KMS-11 (cell line): Measurements from ENCODE around the gene SPEF2.

ENCODE experiments used
- H2AFZ ChIP-seq: fragments of 200-600 bp; sonication (generic); 2 replicates; pipeline ENCODE4 v1.6.1; 2016; ENCODE audit warnings: antibody characterized with exemption, mixed run types, low read depth
- H3K27ac ChIP-seq: fragments of 200-600 bp; sonication (generic); 2 replicates; pipeline ENCODE4 v1.6.1; 2016; ENCODE audit warnings: mild to moderate bottlenecking, mixed run types
- H3K27me3 ChIP-seq: fragments of 200-600 bp; sonication (generic); 2 replicates; pipeline ENCODE4 v1.6.1; 2017; ENCODE audit warnings: mild to moderate bottlenecking, low read depth, mixed run types, moderate library complexity; ENCODE audit not compliant: insufficient read depth
- H3K36me3 ChIP-seq: fragments of 200-600 bp; sonication (generic); 2 replicates; pipeline ENCODE4 v1.6.1; 2017; ENCODE audit warnings: mild to moderate bottlenecking, mixed run types; ENCODE audit not compliant: insufficient read depth
- H3K4me1 ChIP-seq: fragments of 200-600 bp; sonication (generic); 2 replicates; pipeline ENCODE4 v1.6.1; 2016; ENCODE audit warnings: mild to moderate bottlenecking, low read depth, mixed run types; ENCODE audit not compliant: poor library complexity, severe bottlenecking
- H3K4me2 ChIP-seq: fragments of 200-600 bp; sonication (generic); 2 replicates; pipeline ENCODE4 v1.7.0; 2016; ENCODE audit warnings: mild to moderate bottlenecking, mixed run types
- H3K4me3 ChIP-seq: fragments of 200-600 bp; sonication (generic); IDR thresholded peaks from 2 replicates; pipeline ENCODE4 v1.6.1; 2017; ENCODE audit warnings: low read depth, low read length, mixed read lengths; ENCODE audit not compliant: insufficient read depth
- H3K79me2 ChIP-seq: fragments of 200-600 bp; sonication (generic); 2 replicates; pipeline ENCODE4 v1.6.1; 2016; ENCODE audit warnings: low read depth, mixed run types; ENCODE audit not compliant: insufficient read depth
- H3K9ac ChIP-seq: fragments of 200-600 bp; sonication (generic); 2 replicates; pipeline ENCODE4 v1.6.1; 2016; ENCODE audit warnings: mild to moderate bottlenecking, mixed run types
- H4K20me1 ChIP-seq: fragments of 200-600 bp; sonication (generic); 2 replicates; pipeline ENCODE4 v1.6.1; 2016; ENCODE audit warnings: mild to moderate bottlenecking, mixed run types; ENCODE audit not compliant: insufficient read depth
- CTCF ChIP-seq: fragments of 200-600 bp; sonication (generic); conservative IDR thresholded peaks from 2 replicates; pipeline ENCODE4 v1.6.1; 2017; ENCODE audit warnings: low read depth, mild to moderate bottlenecking, antibody characterized with exemption, low read length, moderate library complexity, mixed read lengths

The SPEF2 gene

GRCh38 chr5:35743644-35744043 lies 126.0 kb downstream of the SPEF2 start:
- no peak overlapping the region for H3K4me2 ChIP-seq
- no peaks in the 10 kb centered on the region for H3K4me1 ChIP-seq
- no peak overlapping the region for H3K27ac ChIP-seq
- H3K36me3 ChIP-seq, result no peaks in the 10 kb centered on the region
- H3K4me3 ChIP-seq, result no peak overlapping the region
- no peaks in the 10 kb centered on the region for H3K27me3 ChIP-seq
- TF ChIP-seq CTCF, result no peak
- H4K20me1 ChIP-seq, result no peaks in the 10 kb centered on the region
- no peak overlapping the region for H3K9ac ChIP-seq
- no peaks in the 10 kb centered on the region for H3K79me2 ChIP-seq
- H2AFZ ChIP-seq, result no peak overlapping the region

- Histone ChIP-seq H3K79me2 (no peaks in the 10 kb centered on the region), H2AFZ (no peak overlapping the region), H3K27ac (no peak overlapping the region), H3K4me3 (no peak overlapping the region), H3K4me1 (no peaks in the 10 kb centered on the region), H3K9ac (no peak overlapping the region), H3K27me3 (no peaks in the 10 kb centered on the region), H4K20me1 (no peaks in the 10 kb centered on the region), H3K36me3 (no peaks in the 10 kb centered on the region), H3K4me2 (no peak overlapping the region)
- no peak for TF ChIP-seq CTCF
Measured at GRCh38 chr5:35745193-35745592, 127.5 kb downstream of the SPEF2 start.

- H3K9ac ChIP-seq, result no peak overlapping the region
- H3K27ac ChIP-seq, result no peak overlapping the region
- H3K36me3 ChIP-seq, result no peaks in the 10 kb centered on the region
- H3K27me3 ChIP-seq, result no peaks in the 10 kb centered on the region
- no peaks in the 10 kb centered on the region for H3K4me1 ChIP-seq
- H3K4me3 ChIP-seq, result no peak overlapping the region
- H2AFZ ChIP-seq, result no peak overlapping the region
- TF ChIP-seq CTCF, result no peak
- no peak overlapping the region for H3K4me2 ChIP-seq
- no peaks in the 10 kb centered on the region for H4K20me1 ChIP-seq
- no peaks in the 10 kb centered on the region for H3K79me2 ChIP-seq
Measured at GRCh38 chr5:35745660-35746059, 128.0 kb downstream of the SPEF2 start.

- Histone ChIP-seq H3K79me2 (no peaks in the 10 kb centered on the region), H4K20me1 (no peaks in the 10 kb centered on the region), H3K36me3 (no peaks in the 10 kb centered on the region), H3K27ac (no peak overlapping the region), H3K4me2 (no peak overlapping the region), H2AFZ (no peak overlapping the region), H3K9ac (no peak overlapping the region), H3K4me1 (no peaks in the 10 kb centered on the region), H3K27me3 (no peaks in the 10 kb centered on the region), H3K4me3 (no peak overlapping the region)
- TF ChIP-seq CTCF, result no peak
Measured at GRCh38 chr5:35752012-35752411, 134.3 kb downstream of the SPEF2 start.

GRCh38 chr5:35753500-35753899 lies 135.8 kb downstream of the SPEF2 start:
- no peak for TF ChIP-seq CTCF
- Histone ChIP-seq H3K9ac (no peak overlapping the region), H2AFZ (no peak overlapping the region), H3K79me2 (no peaks in the 10 kb centered on the region), H3K27ac (no peak overlapping the region), H3K4me3 (no peak overlapping the region), H3K4me1 (no peaks in the 10 kb centered on the region), H4K20me1 (no peaks in the 10 kb centered on the region), H3K36me3 (no peaks in the 10 kb centered on the region), H3K27me3 (no peaks in the 10 kb centered on the region), H3K4me2 (no peak overlapping the region)
